ENCODE data around the gene TBC1D9B.

GRCh38 chr5:179953987-179954386 is 46.3 kb upstream of the TBC1D9B start:
- no peak for TF ChIP-seq CTCF (conservative IDR thresholded peaks at IDR 0.05 in 1 of 2, IDR thresholded peaks at IDR 0.05 in 1 of 2; ENCODE audit: low read depth in 1 of 2, low read length in 2 of 2)
- TF ChIP-seq EZH2 (IDR thresholded peaks at IDR 0.05; ENCODE audit: low read length, missing control alignments) = no peak
